Neuron (in vitro differentiated cells): ENCODE measurements around the gene KLHDC4.
"Not testable (repeated sequence)": the region's sequence is repeated elsewhere in the genome, so short reads cannot be mapped to it uniquely, and the experiment has no call there.

Experiments
- H2AFZ ChIP-seq: one replicate; pipeline ENCODE4 v1.6.1; 2013; ENCODE audit warnings: low read depth, mild to moderate bottlenecking, inconsistent platforms, low read length, moderate library complexity
- H3K27me3 ChIP-seq: one replicate; pipeline ENCODE4 v1.6.1; 2013; ENCODE audit warnings: low read length; ENCODE audit not compliant: insufficient read depth
- H3K36me3 ChIP-seq: one replicate; pipeline ENCODE4 v1.6.1; 2013; ENCODE audit warnings: low read length; ENCODE audit not compliant: insufficient read depth
- H3K4me1 ChIP-seq: one replicate; pipeline ENCODE4 v1.6.1; 2013; ENCODE audit warnings: low read length; ENCODE audit not compliant: insufficient read depth
- H3K4me3 ChIP-seq: 2 replicates; pipeline ENCODE4 v1.5.1; 2013; ENCODE audit warnings: mild to moderate bottlenecking, low read length, moderate library complexity
- H3K9me3 ChIP-seq: one replicate; pipeline ENCODE4 v1.6.1; 2013; ENCODE audit warnings: low read length

Gene KLHDC4

DNA sequence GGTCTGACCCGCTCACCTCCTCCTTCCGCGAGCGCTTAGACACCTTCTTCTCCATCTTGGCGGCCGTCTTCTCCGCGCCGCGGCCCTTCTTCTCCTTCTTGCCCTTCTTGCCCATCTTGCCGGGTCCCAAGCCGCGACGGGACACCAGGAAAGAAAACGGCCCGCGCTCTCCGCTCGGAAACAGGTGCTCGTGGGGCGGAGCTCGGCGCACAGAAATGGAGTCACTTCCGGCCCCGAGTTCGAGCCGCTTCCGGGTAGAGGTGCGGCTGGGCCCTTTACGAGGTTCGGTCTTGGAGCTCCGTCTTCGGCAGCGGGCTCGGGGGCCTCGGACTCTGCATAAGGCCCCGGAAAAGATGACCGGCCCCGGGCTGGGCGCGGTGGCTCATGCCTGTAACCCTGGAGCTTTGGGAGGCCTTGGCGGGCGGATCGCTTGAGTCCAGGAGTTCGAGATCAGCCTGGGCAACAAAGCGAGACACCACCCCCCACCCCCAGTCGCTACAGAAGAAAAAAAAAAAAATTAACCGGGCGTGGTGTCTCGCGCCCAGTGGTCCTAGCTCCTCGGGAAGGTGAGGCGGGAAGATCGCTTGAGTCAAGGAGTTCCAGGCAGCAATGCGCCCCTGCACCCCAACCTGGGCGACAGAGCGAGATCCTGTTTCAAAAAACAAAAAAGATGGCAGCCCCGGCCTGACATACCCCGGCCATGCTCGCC, at the start of gene KLHDC4:
Gene KLHDC4, minus strand, starts transcription at position 211 of the 709 bp plus-strand sequence. Its CDS starts 96 bp downstream, at position 115.
- no peaks in the 10 kb centered on the region for H3K27me3 ChIP-seq
- no peaks in the 10 kb centered on the region for H3K9me3 ChIP-seq
- peaks cover 7% of the 10 kb centered on the region for H3K4me1 ChIP-seq
- peaks cover 32% of the 10 kb centered on the region for H3K36me3 ChIP-seq
- H3K4me3 ChIP-seq: peak within 1 kb of the TSS; percentile 90
- H2AFZ ChIP-seq: peak within 1 kb of the TSS; percentile 80

GRCh38 chr16:87815567-87815966, 49.8 kb upstream of the KLHDC4 start:
- H3K4me1 ChIP-seq: no peaks in the 10 kb centered on the region
- H2AFZ ChIP-seq: no peak overlapping the region
- H3K36me3 ChIP-seq: no peaks in the 10 kb centered on the region
- peaks cover 8% of the 10 kb centered on the region for H3K9me3 ChIP-seq
- H3K4me3 ChIP-seq: no peak overlapping the region
- H3K27me3 ChIP-seq: peaks cover 6% of the 10 kb centered on the region

DNA sequence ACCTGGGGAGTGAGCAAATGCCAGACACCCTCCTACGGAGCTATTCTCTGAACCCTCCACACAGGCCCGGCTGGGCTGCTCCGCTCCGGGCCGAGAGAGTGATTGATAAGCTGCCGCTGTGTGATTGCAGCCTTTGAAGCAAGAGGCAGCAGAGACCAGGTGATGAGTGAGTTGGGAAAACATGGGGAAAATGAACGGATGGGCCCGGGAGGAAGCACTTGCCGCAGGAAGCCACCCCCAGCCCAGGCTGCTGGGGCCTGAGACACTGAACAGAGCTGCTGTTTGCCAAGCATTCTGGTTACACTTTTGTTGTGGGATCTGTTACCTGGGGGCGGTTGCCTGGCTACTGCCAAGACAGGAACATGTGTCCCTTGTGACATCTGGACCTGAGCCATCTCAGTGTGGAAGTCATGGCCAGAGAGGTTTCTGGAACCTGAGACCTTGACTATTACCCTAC, 46.4 kb upstream of the KLHDC4 start:
- no peaks in the 10 kb centered on the region for H3K9me3 ChIP-seq
- no peak overlapping the region for H3K4me3 ChIP-seq
- no peaks in the 10 kb centered on the region for H3K4me1 ChIP-seq
- H3K36me3 ChIP-seq: no peaks in the 10 kb centered on the region
- H3K27me3 ChIP-seq: peaks cover 21% of the 10 kb centered on the region
- H2AFZ ChIP-seq: no peak overlapping the region

- not testable (repeated sequence) for H3K36me3 ChIP-seq, H3K9me3 ChIP-seq, H3K4me1 ChIP-seq, H3K4me3 ChIP-seq, H2AFZ ChIP-seq
- peaks cover 21% of the 10 kb centered on the region for H3K27me3 ChIP-seq
These were observed 45.7 kb upstream of the KLHDC4 start for GRCh38 chr16:87811454-87811853.

- Histone ChIP-seq H2AFZ (no peak overlapping the region), H3K4me1 (peaks cover 12% of the 10 kb centered on the region), H3K4me3 (no peak overlapping the region), H3K27me3 (peaks cover 21% of the 10 kb centered on the region), H3K36me3 (no peaks in the 10 kb centered on the region), H3K9me3 (no peaks in the 10 kb centered on the region)
These were observed 43.5 kb upstream of the KLHDC4 start for GRCh38 chr16:87809150-87809902.

DNA sequence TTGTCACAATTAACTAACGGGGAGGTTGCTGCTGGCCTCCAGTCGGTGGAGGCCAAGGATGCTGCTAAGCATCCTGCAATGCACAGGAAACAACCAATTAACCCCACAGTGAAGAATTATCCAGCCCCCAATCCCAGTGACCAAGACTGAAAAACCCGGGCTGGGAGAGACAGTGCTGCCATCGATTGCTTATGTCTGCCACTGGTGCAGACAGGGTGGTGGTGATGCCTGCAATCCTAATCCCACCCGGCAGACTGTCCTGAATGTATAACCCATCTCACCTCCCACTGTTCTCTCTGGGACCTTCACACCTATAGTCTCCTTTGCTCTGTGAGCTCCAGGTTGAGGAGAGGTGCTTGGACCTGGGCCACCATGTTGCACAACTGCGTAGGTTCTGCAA, 42.3 kb upstream of the KLHDC4 start:
- Histone ChIP-seq H3K9me3 (no peaks in the 10 kb centered on the region), H3K4me3 (no peak overlapping the region), H3K27me3 (peaks cover 21% of the 10 kb centered on the region), H3K36me3 (no peaks in the 10 kb centered on the region), H2AFZ (no peak overlapping the region), H3K4me1 (peaks cover 12% of the 10 kb centered on the region)

DNA sequence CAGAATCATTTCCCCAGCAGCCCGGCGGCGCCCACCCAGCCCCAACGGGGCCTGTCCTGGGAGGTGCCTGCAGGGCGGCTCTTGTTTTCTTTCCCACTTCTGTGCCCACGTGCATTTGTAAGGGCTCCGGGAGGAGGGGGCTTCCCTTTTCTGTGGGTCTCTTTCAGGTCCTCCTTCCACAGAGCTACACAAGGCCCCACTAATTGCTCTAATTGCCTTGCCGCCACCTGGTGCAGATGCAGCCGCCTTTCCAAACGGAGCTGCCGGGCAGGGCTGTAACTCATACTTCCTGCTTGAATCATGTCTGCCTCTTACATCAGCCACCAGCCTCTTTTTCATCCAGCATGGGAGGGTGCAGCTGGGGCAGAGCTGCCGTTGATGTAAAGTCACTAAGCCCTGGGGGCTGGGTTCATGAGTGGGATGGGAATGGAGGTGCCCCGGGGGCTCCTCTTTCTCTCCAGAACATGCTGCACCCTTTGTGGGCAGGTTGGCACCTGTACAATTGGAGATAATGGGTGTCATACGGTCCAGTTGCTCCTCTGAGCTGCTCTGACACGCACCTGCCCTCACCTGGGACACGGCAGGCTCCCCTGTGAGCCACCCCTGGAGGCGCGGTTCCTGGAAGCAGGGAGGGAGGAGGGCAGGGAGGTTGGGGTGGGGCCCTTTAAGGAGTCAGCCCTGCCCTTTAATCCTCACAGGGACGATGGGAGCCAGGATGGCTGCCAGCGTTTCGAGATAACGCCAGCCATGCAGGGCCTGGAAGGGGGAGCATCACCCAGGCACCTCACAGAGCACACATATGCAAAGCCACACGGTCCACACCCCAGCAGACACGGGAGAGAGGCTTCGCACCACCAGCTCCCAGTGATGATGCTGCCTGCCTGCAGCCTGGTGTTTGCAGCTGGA, 41.1 kb upstream of the KLHDC4 start:
- peaks cover 12% of the 10 kb centered on the region for H3K4me1 ChIP-seq
- H3K4me3 ChIP-seq: no peak overlapping the region
- H3K9me3 ChIP-seq: no peaks in the 10 kb centered on the region
- no peaks in the 10 kb centered on the region for H3K36me3 ChIP-seq
- H2AFZ ChIP-seq: no peak overlapping the region
- H3K27me3 ChIP-seq: peaks cover 14% of the 10 kb centered on the region

GRCh38 chr16:87806261-87806640, 40.5 kb upstream of the KLHDC4 start:
- Histone ChIP-seq H3K36me3 (no peaks in the 10 kb centered on the region), H3K4me1 (peaks cover 12% of the 10 kb centered on the region), H3K9me3 (peaks cover 1% of the 10 kb centered on the region), H3K27me3 (peaks cover 16% of the 10 kb centered on the region), H3K4me3 (no peak overlapping the region), H2AFZ (no peak overlapping the region)

DNA sequence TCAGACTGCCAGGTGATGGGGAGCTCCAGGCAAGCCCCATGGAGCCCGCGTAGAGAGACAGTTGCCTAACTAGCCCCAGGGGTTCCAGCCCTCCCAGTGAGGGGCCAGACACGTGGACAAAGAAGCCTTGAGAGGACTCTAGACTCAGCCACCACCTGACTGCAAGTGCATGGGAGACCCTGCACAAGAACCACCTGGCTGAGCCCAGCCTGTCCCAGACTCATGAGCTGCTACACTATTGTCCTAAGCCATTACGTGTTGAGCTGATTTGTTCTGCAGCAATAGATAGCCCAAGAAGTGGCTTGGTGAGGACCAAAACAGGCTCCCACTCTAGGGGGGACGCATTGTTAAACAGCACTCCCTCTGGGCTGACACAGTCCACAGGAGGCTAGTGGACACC, 37.6 kb upstream of the KLHDC4 start:
- no peak overlapping the region for H3K4me3 ChIP-seq
- H2AFZ ChIP-seq: no peak overlapping the region
- peaks cover 7% of the 10 kb centered on the region for H3K27me3 ChIP-seq
- peaks cover 12% of the 10 kb centered on the region for H3K4me1 ChIP-seq
- H3K9me3 ChIP-seq: peaks cover 5% of the 10 kb centered on the region
- H3K36me3 ChIP-seq: no peaks in the 10 kb centered on the region

DNA sequence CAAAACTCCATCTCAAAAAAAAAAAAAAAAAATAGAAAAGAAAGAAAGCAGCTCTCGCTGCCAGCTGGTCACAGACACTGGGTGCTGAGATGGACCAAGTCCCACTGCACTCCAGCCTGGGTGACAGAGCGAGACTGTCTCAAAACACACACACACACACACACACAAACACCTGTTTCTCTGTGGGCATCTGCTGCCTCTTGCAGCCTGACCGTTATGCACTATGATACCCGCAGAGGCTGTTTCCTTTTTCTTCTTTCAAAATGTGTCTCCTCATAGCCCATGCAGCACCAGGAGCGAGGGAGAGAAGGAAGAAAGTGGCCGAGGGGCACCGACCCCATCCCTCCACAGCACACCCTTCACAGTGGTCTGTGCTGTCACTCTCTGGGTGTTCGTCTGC, 36.9 kb upstream of the KLHDC4 start:
- Histone ChIP-seq H3K4me1 (peaks cover 12% of the 10 kb centered on the region), H3K36me3 (no peaks in the 10 kb centered on the region), H3K9me3 (peaks cover 5% of the 10 kb centered on the region), H3K4me3 (no peak overlapping the region), H2AFZ (no peak overlapping the region), H3K27me3 (peaks cover 3% of the 10 kb centered on the region)

- H3K36me3 ChIP-seq: no peaks in the 10 kb centered on the region
- peaks cover 3% of the 10 kb centered on the region for H3K27me3 ChIP-seq
- no peak overlapping the region for H3K4me3 ChIP-seq
- H3K4me1 ChIP-seq: peaks cover 9% of the 10 kb centered on the region
- peaks cover 5% of the 10 kb centered on the region for H3K9me3 ChIP-seq
- H2AFZ ChIP-seq: no peak overlapping the region
These were observed 36.0 kb upstream of the KLHDC4 start for GRCh38 chr16:87801679-87802259.

- Histone ChIP-seq H3K36me3 (no peaks in the 10 kb centered on the region), H3K9me3 (peaks cover 5% of the 10 kb centered on the region), H3K4me3 (no peak overlapping the region), H2AFZ (no peak overlapping the region), H3K4me1 (no peaks in the 10 kb centered on the region), H3K27me3 (peaks cover 3% of the 10 kb centered on the region)
These were observed 34.7 kb upstream of the KLHDC4 start for GRCh38 chr16:87800497-87800896.
